ENCODE results near the gene LILRA5. TPM values are rescaled to one million over a fixed set of nuclear protein-coding genes. Genes with fewer than 3 reads are reported as not detected.

The LILRA5 gene
- total and polyA plus RNA-seq, 2 of the 13 experiments (the other 11 are each of a cell fraction or from before 2014, with no cell fraction given) = not detected

DNA sequence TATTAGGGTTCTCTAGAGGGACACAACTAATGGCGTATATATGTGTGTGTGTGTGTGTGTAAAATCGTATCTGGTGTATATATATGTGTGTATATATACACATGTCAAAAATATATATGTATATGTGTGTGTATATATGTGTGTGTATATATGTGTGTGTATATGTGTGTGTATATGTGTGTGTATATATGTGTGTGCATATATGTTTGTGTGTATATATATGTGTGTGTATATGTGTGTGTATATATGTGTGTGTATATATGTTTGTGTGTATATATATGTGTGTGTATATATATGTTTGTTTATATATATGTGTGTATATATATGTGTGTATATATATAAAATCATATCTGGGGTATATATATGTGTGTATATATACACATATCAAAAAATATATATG is 50.5 kb downstream of the LILRA5 start (continued):
- TF ChIP-seq, protein P1, sequence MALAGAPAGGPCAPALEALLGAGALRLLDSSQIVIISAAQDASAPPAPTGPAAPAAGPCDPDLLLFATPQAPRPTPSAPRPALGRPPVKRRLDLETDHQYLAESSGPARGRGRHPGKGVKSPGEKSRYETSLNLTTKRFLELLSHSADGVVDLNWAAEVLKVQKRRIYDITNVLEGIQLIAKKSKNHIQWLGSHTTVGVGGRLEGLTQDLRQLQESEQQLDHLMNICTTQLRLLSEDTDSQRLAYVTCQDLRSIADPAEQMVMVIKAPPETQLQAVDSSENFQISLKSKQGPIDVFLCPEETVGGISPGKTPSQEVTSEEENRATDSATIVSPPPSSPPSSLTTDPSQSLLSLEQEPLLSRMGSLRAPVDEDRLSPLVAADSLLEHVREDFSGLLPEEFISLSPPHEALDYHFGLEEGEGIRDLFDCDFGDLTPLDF (CRISPR knock-in tag; IDR thresholded peaks at IDR 0.05) = no peak
- TF ChIP-seq ZNF737 (CRISPR knock-in tag; IDR thresholded peaks at IDR 0.05; ENCODE audit: borderline replicate concordance) = no peak
- TF ChIP-seq, protein P2, sequence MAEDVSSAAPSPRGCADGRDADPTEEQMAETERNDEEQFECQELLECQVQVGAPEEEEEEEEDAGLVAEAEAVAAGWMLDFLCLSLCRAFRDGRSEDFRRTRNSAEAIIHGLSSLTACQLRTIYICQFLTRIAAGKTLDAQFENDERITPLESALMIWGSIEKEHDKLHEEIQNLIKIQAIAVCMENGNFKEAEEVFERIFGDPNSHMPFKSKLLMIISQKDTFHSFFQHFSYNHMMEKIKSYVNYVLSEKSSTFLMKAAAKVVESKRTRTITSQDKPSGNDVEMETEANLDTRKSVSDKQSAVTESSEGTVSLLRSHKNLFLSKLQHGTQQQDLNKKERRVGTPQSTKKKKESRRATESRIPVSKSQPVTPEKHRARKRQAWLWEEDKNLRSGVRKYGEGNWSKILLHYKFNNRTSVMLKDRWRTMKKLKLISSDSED (CRISPR knock-in tag; IDR thresholded peaks at IDR 0.05) = no peak
- no peak for TF ChIP-seq SAFB2 (CRISPR knock-in tag; IDR thresholded peaks at IDR 0.05; ENCODE audit: borderline replicate concordance, low read depth)
- TF ChIP-seq, protein P3, sequence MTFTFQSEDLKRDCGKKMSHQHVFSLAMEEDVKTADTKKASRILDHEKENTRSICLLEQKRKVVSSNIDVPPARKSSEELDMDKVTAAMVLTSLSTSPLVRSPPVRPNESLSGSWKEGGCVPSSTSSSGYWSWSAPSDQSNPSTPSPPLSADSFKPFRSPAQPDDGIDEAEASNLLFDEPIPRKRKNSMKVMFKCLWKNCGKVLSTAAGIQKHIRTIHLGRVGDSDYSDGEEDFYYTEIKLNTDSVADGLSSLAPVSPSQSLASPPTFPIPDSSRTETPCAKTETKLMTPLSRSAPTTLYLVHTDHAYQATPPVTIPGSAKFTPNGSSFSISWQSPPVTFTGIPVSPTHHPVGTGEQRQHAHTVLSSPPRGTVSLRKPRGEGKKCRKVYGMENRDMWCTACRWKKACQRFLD (CRISPR knock-in tag; IDR thresholded peaks at IDR 0.05; ENCODE audit: borderline replicate concordance) = no peak
- no peak for TF ChIP-seq KDM2A (CRISPR knock-in tag; IDR thresholded peaks at IDR 0.05; ENCODE audit: borderline replicate concordance, low read depth)
- no peak for TF ChIP-seq FOSL2 (CRISPR knock-in tag; IDR thresholded peaks at IDR 0.05)

DNA sequence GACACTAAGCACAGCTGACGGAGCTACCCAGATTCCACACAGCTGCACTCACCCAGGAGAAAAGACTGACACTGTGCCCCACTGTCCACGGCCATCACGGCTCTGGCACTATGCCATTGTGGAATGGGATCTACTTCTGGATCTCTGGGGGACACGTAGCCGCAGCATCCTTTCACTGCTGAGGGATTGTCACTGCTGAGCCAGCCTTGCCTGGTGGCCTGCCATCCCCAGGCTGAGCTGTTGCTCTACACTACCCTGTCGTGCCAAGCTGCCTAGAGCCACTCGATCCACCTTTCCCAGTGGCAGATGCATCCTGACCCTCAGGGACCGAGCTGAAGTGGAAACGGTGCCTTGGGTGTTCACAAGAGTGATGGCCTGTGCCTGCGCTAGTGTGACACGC is 50.9 kb downstream of the LILRA5 start:
- DNase-seq (ENCODE audit: low spot score) = no peak
- no peaks in the 10 kb centered on the region for H3K79me2 ChIP-seq (ENCODE audit: insufficient read depth, low read length)
- POLR2A ChIA-PET = no interaction called here
- TF ChIP-seq PITX1 (CRISPR knock-in tag; IDR thresholded peaks at IDR 0.05) (no peak), NFKBIZ (CRISPR knock-in tag; IDR thresholded peaks at IDR 0.05) (no peak), ZNF451 (CRISPR knock-in tag; IDR thresholded peaks at IDR 0.05) (no peak), PCBP2 (optimal IDR thresholded peaks at IDR 0.05; ENCODE audit: low read depth, low read length, poor library complexity, severe bottlenecking) (no peak), ZNF263 (CRISPR knock-in tag; IDR thresholded peaks at IDR 0.05) (no peak), BCL6 (CRISPR knock-in tag; IDR thresholded peaks at IDR 0.05) (no peak), HDAC2 (CRISPR knock-in tag; IDR thresholded peaks at IDR 0.05) (no peak)
- TF ChIP-seq, protein P4, sequence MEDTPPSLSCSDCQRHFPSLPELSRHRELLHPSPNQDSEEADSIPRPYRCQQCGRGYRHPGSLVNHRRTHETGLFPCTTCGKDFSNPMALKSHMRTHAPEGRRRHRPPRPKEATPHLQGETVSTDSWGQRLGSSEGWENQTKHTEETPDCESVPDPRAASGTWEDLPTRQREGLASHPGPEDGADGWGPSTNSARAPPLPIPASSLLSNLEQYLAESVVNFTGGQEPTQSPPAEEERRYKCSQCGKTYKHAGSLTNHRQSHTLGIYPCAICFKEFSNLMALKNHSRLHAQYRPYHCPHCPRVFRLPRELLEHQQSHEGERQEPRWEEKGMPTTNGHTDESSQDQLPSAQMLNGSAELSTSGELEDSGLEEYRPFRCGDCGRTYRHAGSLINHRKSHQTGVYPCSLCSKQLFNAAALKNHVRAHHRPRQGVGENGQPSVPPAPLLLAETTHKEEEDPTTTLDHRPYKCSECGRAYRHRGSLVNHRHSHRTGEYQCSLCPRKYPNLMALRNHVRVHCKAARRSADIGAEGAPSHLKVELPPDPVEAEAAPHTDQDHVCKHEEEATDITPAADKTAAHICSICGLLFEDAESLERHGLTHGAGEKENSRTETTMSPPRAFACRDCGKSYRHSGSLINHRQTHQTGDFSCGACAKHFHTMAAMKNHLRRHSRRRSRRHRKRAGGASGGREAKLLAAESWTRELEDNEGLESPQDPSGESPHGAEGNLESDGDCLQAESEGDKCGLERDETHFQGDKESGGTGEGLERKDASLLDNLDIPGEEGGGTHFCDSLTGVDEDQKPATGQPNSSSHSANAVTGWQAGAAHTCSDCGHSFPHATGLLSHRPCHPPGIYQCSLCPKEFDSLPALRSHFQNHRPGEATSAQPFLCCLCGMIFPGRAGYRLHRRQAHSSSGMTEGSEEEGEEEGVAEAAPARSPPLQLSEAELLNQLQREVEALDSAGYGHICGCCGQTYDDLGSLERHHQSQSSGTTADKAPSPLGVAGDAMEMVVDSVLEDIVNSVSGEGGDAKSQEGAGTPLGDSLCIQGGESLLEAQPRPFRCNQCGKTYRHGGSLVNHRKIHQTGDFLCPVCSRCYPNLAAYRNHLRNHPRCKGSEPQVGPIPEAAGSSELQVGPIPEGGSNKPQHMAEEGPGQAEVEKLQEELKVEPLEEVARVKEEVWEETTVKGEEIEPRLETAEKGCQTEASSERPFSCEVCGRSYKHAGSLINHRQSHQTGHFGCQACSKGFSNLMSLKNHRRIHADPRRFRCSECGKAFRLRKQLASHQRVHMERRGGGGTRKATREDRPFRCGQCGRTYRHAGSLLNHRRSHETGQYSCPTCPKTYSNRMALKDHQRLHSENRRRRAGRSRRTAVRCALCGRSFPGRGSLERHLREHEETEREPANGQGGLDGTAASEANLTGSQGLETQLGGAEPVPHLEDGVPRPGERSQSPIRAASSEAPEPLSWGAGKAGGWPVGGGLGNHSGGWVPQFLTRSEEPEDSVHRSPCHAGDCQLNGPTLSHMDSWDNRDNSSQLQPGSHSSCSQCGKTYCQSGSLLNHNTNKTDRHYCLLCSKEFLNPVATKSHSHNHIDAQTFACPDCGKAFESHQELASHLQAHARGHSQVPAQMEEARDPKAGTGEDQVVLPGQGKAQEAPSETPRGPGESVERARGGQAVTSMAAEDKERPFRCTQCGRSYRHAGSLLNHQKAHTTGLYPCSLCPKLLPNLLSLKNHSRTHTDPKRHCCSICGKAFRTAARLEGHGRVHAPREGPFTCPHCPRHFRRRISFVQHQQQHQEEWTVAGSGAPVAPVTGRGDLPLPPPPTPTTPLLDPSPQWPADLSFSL (CRISPR knock-in tag; IDR thresholded peaks at IDR 0.05) = no peak

More for the DNA sequence above, 50.9 kb downstream of the LILRA5 start:
- intact Hi-C loops (cut with micrococcal nuclease; ENCODE audit: unreplicated experiment) = no loop called here
- no peaks in the 10 kb centered on the region for H4K20me1 ChIP-seq (ENCODE audit: insufficient read depth, low read length)
- 37% methylated on average over 5 of the region's 11 CpGs for WGBS (ENCODE audit: low lambda C conversion rate)
- BruUV-seq (replicated peaks) = no TSS peak
- H3K9me3 ChIP-seq (ENCODE audit: low read length) = no peaks in the 10 kb centered on the region
- CTCF ChIA-PET (ENCODE audit: low intra/inter-chr PET ratio, low total read pairs) = no interaction called here
- no peak overlapping the region for H2AFZ ChIP-seq (ENCODE audit: low read length)
- no peak overlapping the region for H3K4me2 ChIP-seq (ENCODE audit: low read depth, low read length)
- H3K9ac ChIP-seq (ENCODE audit: insufficient read depth, low read depth, low read length) = no peak overlapping the region
- H3K36me3 ChIP-seq (replicated peaks in 1 of 2; ENCODE audit: control insufficient read depth in 1 of 2, insufficient read depth in 2 of 2, low read length in 2 of 2) = no peaks in the 10 kb centered on the region
- H3K4me1 ChIP-seq (ENCODE audit: insufficient read depth, low read length) = no peaks in the 10 kb centered on the region
- no peak overlapping the region for H3K4me3 ChIP-seq (replicated peaks in 1 of 3; ENCODE audit: insufficient read depth in 1 of 3, low read depth in 2 of 3, low read length in 3 of 3)
- in situ Hi-C loops (cut with HindIII; ENCODE audit: extremely low pct_ligation_motif_present, low pct_unique_long_range_greater_than_20kb) = no loop called here
- FAIRE-seq (no peak), ATAC-seq (no peak)
- peaks cover 2 to 26% of the 10 kb centered on the region in 2 experiments; a peak in 4 of 5 replicates for H3K27me3 ChIP-seq (ENCODE audit: control insufficient read depth in 1 of 2, insufficient read depth in 2 of 2, low read length in 2 of 2)
- no peak overlapping the region for H3K27ac ChIP-seq (ENCODE audit: extremely low read length, insufficient read depth, low read length)
